ENCODE results near the gene LMAN1L. TPM values are rescaled to one million over a fixed set of nuclear protein-coding genes. Genes with fewer than 3 reads are reported as not detected.

Gene LMAN1L
- total RNA-seq, 1 donor from 2014 or later: not detected

- H3K27me3 ChIP-seq (ENCODE audit: control insufficient read depth, insufficient read depth, low read length): no peaks in the 10 kb centered on the region
- no peak overlapping the region for H3K4me3 ChIP-seq (ENCODE audit: low read depth, low read length)
- TF ChIP-seq, protein P1, sequence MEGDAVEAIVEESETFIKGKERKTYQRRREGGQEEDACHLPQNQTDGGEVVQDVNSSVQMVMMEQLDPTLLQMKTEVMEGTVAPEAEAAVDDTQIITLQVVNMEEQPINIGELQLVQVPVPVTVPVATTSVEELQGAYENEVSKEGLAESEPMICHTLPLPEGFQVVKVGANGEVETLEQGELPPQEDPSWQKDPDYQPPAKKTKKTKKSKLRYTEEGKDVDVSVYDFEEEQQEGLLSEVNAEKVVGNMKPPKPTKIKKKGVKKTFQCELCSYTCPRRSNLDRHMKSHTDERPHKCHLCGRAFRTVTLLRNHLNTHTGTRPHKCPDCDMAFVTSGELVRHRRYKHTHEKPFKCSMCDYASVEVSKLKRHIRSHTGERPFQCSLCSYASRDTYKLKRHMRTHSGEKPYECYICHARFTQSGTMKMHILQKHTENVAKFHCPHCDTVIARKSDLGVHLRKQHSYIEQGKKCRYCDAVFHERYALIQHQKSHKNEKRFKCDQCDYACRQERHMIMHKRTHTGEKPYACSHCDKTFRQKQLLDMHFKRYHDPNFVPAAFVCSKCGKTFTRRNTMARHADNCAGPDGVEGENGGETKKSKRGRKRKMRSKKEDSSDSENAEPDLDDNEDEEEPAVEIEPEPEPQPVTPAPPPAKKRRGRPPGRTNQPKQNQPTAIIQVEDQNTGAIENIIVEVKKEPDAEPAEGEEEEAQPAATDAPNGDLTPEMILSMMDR (IDR thresholded peaks at IDR 0.05; ENCODE audit: insufficient read depth, low read length, poor library complexity, severe bottlenecking): no peak
- DNase-seq (ENCODE audit: low read depth): no peak
- H3K36me3 ChIP-seq (ENCODE audit: control insufficient read depth, insufficient read depth, low read length): no peaks in the 10 kb centered on the region
These were observed 24.5 kb upstream of the LMAN1L start for GRCh38 chr15:74788042-74788682.

DNA sequence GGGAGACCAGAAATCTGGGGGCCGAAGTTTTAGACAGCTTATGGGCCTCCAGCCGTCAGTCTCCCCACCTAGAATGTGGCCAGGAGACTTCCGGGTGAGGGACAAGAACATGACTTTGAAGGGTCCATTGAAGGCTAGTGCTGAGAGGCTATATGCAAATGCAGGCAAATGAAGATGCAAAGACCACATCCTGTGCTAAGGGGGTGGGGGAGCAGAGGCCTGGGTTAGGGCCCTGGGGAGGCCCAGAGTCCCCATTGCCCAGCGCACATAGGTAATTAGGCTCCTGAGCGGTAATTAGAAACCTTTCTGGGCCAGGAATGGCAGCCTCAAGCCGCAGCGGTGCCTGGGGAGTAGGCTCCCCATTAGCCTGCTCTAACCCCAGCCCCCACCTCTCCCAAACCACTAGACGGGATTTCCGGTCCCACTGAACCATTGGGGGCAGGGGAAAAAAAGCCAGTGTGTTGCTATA, 23.9 kb upstream of the LMAN1L start:
- Histone ChIP-seq H3K36me3 (ENCODE audit: control insufficient read depth, insufficient read depth, low read length) (no peaks in the 10 kb centered on the region), H3K27me3 (ENCODE audit: control insufficient read depth, insufficient read depth, low read length) (no peaks in the 10 kb centered on the region), H3K4me3 (ENCODE audit: low read depth, low read length) (no peak overlapping the region)
- DNase-seq (ENCODE audit: low read depth): no peak
- TF ChIP-seq, protein P1 (IDR thresholded peaks at IDR 0.05; ENCODE audit: insufficient read depth, low read length, poor library complexity, severe bottlenecking): no peak

GRCh38 chr15:74789171-74789631, 23.4 kb upstream of the LMAN1L start:
- no peaks in the 10 kb centered on the region for H3K36me3 ChIP-seq (ENCODE audit: control insufficient read depth, insufficient read depth, low read length)
- TF ChIP-seq, protein P1 (IDR thresholded peaks at IDR 0.05; ENCODE audit: insufficient read depth, low read length, poor library complexity, severe bottlenecking): no peak
- no peak overlapping the region for H3K4me3 ChIP-seq (ENCODE audit: low read depth, low read length)
- no peaks in the 10 kb centered on the region for H3K27me3 ChIP-seq (ENCODE audit: control insufficient read depth, insufficient read depth, low read length)
- DNase-seq (ENCODE audit: low read depth): no peak

DNA sequence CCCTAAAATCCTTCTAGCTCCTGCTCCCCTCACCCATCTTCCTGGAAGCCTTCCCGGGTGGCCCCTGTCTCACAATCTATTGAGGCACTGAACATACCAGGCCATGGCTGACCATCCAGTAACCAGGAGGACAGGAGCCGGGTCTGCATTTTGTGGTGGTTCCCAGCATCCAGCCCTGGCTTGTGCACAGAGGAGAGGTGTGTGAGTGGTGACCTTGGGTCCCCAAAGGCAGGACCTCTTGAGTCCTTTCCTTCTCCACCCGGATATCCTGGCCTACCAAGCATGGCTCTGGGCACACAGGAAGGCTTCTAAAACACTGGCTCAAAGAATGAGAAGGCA, 22.9 kb upstream of the LMAN1L start:
- Histone ChIP-seq H3K36me3 (ENCODE audit: control insufficient read depth, insufficient read depth, low read length) (no peaks in the 10 kb centered on the region), H3K27me3 (ENCODE audit: control insufficient read depth, insufficient read depth, low read length) (no peaks in the 10 kb centered on the region), H3K4me3 (ENCODE audit: low read depth, low read length) (no peak overlapping the region)
- TF ChIP-seq, protein P1 (IDR thresholded peaks at IDR 0.05; ENCODE audit: insufficient read depth, low read length, poor library complexity, severe bottlenecking): no peak
- DNase-seq (ENCODE audit: low read depth): no peak

DNA sequence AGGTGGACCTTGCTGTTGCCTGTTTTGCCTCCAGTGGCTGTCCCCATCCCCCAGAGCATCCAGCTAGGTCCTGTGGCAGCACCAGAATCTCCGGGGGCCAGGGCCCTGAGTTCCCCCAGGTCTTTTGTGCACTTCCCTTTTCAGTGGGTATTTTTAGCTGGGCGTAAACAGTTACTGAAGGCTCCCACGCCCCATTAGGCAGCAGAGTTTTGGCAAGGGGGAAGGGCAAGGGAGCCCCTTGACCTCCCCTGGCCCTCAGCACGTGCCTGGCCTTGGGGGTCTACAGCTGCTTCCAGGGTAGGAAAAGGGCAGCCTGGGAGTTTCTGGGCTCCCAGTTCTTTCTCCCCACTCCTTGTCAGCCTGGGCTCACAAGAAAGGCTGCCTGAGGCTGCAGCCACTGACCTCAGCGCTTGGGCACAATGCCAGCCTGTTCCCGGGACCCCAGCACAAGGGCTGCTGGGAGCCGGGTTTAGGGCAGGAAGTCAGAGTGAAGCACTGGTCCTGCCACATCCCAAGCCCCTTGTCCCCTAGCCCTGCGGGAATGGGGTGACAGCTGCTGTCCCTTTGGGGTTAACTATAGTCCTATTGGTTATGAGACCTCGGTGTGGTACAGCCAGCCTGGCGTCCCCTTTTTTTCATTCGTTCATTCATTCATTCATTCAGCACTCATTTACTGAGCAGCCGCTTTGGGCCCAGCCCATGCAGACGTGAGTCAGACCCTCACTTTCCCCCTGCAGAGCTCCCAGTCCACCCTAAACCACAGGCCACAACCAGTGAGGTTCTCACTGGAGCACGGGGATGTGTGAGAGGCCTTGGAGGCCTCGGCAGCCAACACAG, 22.3 kb upstream of the LMAN1L start:
- Histone ChIP-seq H3K27me3 (ENCODE audit: control insufficient read depth, insufficient read depth, low read length) (no peaks in the 10 kb centered on the region), H3K36me3 (ENCODE audit: control insufficient read depth, insufficient read depth, low read length) (no peaks in the 10 kb centered on the region), H3K4me3 (ENCODE audit: low read depth, low read length) (no peak overlapping the region)
- TF ChIP-seq, protein P1 (IDR thresholded peaks at IDR 0.05; ENCODE audit: insufficient read depth, low read length, poor library complexity, severe bottlenecking): no peak
- peak; percentile 67 for DNase-seq (ENCODE audit: low read depth)
